Measurements from ENCODE around the gene MMAA.

GRCh38 chr4:145660064-145660463 is 40.9 kb downstream of the MMAA start:
- TF ChIP-seq CTCF (IDR thresholded peaks at IDR 0.05): no peak
- no peak for TF ChIP-seq POLR2A (IDR thresholded peaks at IDR 0.05)

All from adrenal gland (tissue), 5 donors.